EH (cell line): ENCODE results near the gene MED31.
"Not testable (repeated sequence)": the region's sequence is repeated elsewhere in the genome, so short reads cannot be mapped to it uniquely, and the experiment has no call there.

Experiments
- DNase-seq: peaks from one replicate; pipeline ENCODE4 v3.0.0-alpha.2; 2015; ENCODE audit warnings: low read depth

Gene MED31

GRCh38 chr17:6651354-6651918, at the start of gene MED31, which contains the start of gene C17orf100:
TSS of gene MED31 (minus strand) at chr17:6651605. CDS start at chr17:6651528, 77 bp downstream.
TSS of gene C17orf100 (plus strand) at chr17:6651762. CDS start at chr17:6651914, 152 bp downstream.
- DNase-seq = peak; percentile 95

GRCh38 chr17:6700948-6701307, 49.5 kb upstream of the MED31 start:
- DNase-seq = no peak

- no peak for DNase-seq
Measured at GRCh38 chr17:6699997-6700947, 48.9 kb upstream of the MED31 start.

GRCh38 chr17:6698004-6698403, 46.6 kb upstream of the MED31 start:
- DNase-seq = no peak

- no peak for DNase-seq
Measured at GRCh38 chr17:6696906-6697305, 45.5 kb upstream of the MED31 start.

GRCh38 chr17:6695565-6695964, 44.2 kb upstream of the MED31 start:
- no peak for DNase-seq

- no peak for DNase-seq
Measured at GRCh38 chr17:6695051-6695450, 43.6 kb upstream of the MED31 start.

- DNase-seq = not testable (repeated sequence)
Measured at GRCh38 chr17:6691958-6692357, 40.6 kb upstream of the MED31 start.

- no peak for DNase-seq
Measured at GRCh38 chr17:6691546-6691945, 40.1 kb upstream of the MED31 start.

GRCh38 chr17:6690641-6691040, 39.2 kb upstream of the MED31 start:
- no peak for DNase-seq

- no peak for DNase-seq
Measured at GRCh38 chr17:6688944-6689343, 37.5 kb upstream of the MED31 start.

GRCh38 chr17:6686026-6686425, 34.6 kb upstream of the MED31 start:
- no peak for DNase-seq

GRCh38 chr17:6684881-6685767, 33.7 kb upstream of the MED31 start:
- DNase-seq = no peak

GRCh38 chr17:6684460-6684783, 33.0 kb upstream of the MED31 start:
- no peak for DNase-seq

- DNase-seq = no peak
Measured at GRCh38 chr17:6683730-6684459, 32.5 kb upstream of the MED31 start.

GRCh38 chr17:6683081-6683684, 31.8 kb upstream of the MED31 start:
- DNase-seq = no peak

- DNase-seq = no peak
Measured at GRCh38 chr17:6682339-6682738, 30.9 kb upstream of the MED31 start.

- no peak for DNase-seq
Measured at GRCh38 chr17:6681671-6682070, 30.3 kb upstream of the MED31 start.

- DNase-seq = no peak
Measured at GRCh38 chr17:6681176-6681575, 29.8 kb upstream of the MED31 start.

GRCh38 chr17:6679241-6679640, 27.8 kb upstream of the MED31 start:
- no peak for DNase-seq

GRCh38 chr17:6677946-6678345, 26.5 kb upstream of the MED31 start:
- no peak for DNase-seq
